ENCODE results near the gene LRMDA. TPM values are rescaled to one million over a fixed set of nuclear protein-coding genes. Genes with fewer than 3 reads are reported as not detected.

Gene LRMDA
- total and polyA plus RNA-seq, 7 donors, result 2.8 to 22.2 (median 9.0) TPM

DNA sequence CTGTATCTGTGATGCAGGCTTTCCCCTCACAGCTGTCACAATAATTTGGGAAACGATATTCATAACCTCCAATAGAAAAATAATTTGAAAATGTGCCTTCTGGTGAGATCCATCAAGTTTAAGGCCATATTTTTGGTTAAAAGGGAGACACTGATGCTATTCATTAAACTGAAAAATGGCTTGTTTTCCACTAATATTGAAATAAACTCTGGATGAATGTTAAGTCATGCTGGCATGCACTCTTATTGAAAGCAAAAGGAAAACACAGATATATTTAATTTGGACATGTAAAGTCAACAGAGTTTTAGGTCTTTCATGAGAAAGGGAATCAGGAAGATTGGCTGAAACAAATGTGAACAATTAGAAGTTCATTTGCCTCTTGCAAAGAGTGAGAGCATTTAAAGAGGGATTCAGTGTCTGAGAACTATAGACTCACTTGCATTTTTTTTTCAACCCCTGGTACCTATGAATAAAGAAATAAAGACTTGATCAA, 879.2 kb downstream of the LRMDA start:
- DNase-seq, result no peak
- intact Hi-C loops (cut with DNase I), result no loop called here
- H3K9me3 ChIP-seq, result no peaks in the 10 kb centered on the region
- H3K27me3 ChIP-seq, result no peaks in the 10 kb centered on the region
- WGBS, 2 donors, result 74 to 85% methylated on average over 1 of the region's 1 CpG
- no peak for TF ChIP-seq EP300 (IDR thresholded peaks at IDR 0.05)
- TF ChIP-seq POLR2AphosphoS5 (IDR thresholded peaks at IDR 0.05), result peak in 3 of 4 donors; percentile 8 to 22 (median 18)
- H3K4me3 ChIP-seq, result no peak overlapping the region
- H3K27ac ChIP-seq, result peak overlapping the region; percentile 19 to 45 (median 29)
- H3K4me1 ChIP-seq, result peaks cover 0 to 48% (median 41%) of the 10 kb centered on the region in 4 donors
- no peaks in the 10 kb centered on the region for H3K36me3 ChIP-seq

DNA sequence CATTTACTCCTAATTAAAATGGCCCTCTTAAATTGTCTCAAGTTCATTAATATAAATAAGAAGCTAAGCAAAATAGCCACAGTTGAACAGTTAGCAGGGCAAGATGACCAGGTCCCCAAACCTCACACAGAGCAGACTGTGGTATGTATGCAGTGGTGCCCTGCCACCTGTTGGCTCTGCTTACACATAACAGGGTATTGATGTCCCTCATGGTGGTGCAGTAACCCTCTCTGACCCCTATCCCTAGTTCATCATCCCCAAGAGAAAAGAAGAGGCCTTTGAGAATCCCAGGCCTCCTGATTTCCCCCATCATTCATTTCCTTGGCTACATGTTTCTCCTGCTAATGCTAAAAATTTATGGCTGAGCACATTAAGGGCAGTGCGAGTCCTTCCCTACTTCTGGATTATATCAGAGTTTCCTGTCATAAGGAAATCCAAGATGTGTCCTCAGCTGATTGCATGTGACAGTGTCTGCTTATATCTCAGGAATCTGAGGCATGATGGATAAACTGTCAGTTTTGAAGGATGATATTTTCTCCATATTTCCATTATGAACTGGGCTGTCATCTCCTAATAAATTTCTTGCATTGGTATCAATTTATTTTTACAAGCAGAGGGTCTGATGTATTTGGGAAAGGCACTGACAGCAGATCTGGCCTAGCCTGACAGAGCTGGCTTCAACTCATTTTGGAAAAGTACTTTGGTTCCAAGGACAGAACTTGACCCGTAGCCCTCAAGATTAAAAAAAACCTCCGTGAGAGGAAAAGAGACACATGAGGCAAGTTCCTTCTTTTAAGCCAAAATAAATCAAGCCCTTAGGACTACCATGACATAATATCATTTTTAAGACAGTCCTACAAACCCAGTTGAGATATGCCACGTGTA, 880.6 kb downstream of the LRMDA start:
- Histone ChIP-seq H3K4me3 (no peak overlapping the region), H3K27me3 (no peaks in the 10 kb centered on the region), H3K9me3 (no peaks in the 10 kb centered on the region), H3K36me3 (no peaks in the 10 kb centered on the region), H3K27ac (peak overlapping the region; percentile 0 to 46 (median 35)), H3K4me1 (peaks cover 0 to 48% (median 41%) of the 10 kb centered on the region in 4 donors)
- whole genome bisulfite sequencing, 2 donors, result 59 to 85% methylated on average over 4 of the region's 4 CpGs
- no peak for DNase-seq
- TF ChIP-seq, protein P1, sequence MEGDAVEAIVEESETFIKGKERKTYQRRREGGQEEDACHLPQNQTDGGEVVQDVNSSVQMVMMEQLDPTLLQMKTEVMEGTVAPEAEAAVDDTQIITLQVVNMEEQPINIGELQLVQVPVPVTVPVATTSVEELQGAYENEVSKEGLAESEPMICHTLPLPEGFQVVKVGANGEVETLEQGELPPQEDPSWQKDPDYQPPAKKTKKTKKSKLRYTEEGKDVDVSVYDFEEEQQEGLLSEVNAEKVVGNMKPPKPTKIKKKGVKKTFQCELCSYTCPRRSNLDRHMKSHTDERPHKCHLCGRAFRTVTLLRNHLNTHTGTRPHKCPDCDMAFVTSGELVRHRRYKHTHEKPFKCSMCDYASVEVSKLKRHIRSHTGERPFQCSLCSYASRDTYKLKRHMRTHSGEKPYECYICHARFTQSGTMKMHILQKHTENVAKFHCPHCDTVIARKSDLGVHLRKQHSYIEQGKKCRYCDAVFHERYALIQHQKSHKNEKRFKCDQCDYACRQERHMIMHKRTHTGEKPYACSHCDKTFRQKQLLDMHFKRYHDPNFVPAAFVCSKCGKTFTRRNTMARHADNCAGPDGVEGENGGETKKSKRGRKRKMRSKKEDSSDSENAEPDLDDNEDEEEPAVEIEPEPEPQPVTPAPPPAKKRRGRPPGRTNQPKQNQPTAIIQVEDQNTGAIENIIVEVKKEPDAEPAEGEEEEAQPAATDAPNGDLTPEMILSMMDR (IDR thresholded peaks at IDR 0.05), result peak in 3 of 4 experiments; percentile 15 to 19 (median 18)
- no peak for TF ChIP-seq POLR2A (IDR thresholded peaks at IDR 0.05)
- TF ChIP-seq POLR2AphosphoS5 (IDR thresholded peaks at IDR 0.05), result peak; percentile 48 to 86 (median 67)
- intact Hi-C loops (cut with DNase I), result no loop called here

GRCh38 chr10:76315240-76315639, 883.8 kb downstream of the LRMDA start:
- intact Hi-C loops (cut with DNase I), result no loop called here
- Histone ChIP-seq H3K27me3 (no peaks in the 10 kb centered on the region), H3K36me3 (no peaks in the 10 kb centered on the region), H3K4me1 (peaks cover 0 to 40% (median 37%) of the 10 kb centered on the region in 4 donors), H3K27ac (no peak overlapping the region), H3K4me3 (no peak overlapping the region), H3K9me3 (no peaks in the 10 kb centered on the region)
- DNase-seq, result no peak
- no peak for TF ChIP-seq POLR2AphosphoS5 (IDR thresholded peaks at IDR 0.05)
- TF ChIP-seq, protein P1 (IDR thresholded peaks at IDR 0.05), result no peak
- TF ChIP-seq EP300 (IDR thresholded peaks at IDR 0.05), result no peak
- TF ChIP-seq POLR2A (IDR thresholded peaks at IDR 0.05), result no peak
- WGBS, 2 donors, result 94 to 95% methylated on average over 14 of the region's 14 CpGs

- no peaks in the 10 kb centered on the region for H3K36me3 ChIP-seq
- WGBS, 2 donors, result 96 to 98% methylated on average over 12 of the region's 12 CpGs
- H3K27ac ChIP-seq, result no peak overlapping the region
- TF ChIP-seq POLR2AphosphoS5 (IDR thresholded peaks at IDR 0.05) (no peak), EP300 (IDR thresholded peaks at IDR 0.05) (no peak), POLR2A (IDR thresholded peaks at IDR 0.05) (no peak)
- TF ChIP-seq, protein P1 (IDR thresholded peaks at IDR 0.05), result no peak
- H3K27me3 ChIP-seq, result no peaks in the 10 kb centered on the region
- no peak overlapping the region for H3K4me3 ChIP-seq
- H3K4me1 ChIP-seq, result peaks cover 0 to 30% (median 27%) of the 10 kb centered on the region in 4 donors
- intact Hi-C loops (cut with DNase I), result no loop called here
- no peak for DNase-seq
- H3K9me3 ChIP-seq, result no peaks in the 10 kb centered on the region
Measured at GRCh38 chr10:76316234-76316633, 884.8 kb downstream of the LRMDA start.

- Histone ChIP-seq H3K4me1 (peaks cover 0 to 22% (median 19%) of the 10 kb centered on the region in 4 donors), H3K4me3 (no peak overlapping the region), H3K27ac (no peak overlapping the region), H3K9me3 (no peaks in the 10 kb centered on the region), H3K36me3 (no peaks in the 10 kb centered on the region), H3K27me3 (no peaks in the 10 kb centered on the region)
- intact Hi-C loops (cut with DNase I), result no loop called here
- TF ChIP-seq, protein P1 (IDR thresholded peaks at IDR 0.05), result no peak
- TF ChIP-seq EP300 (IDR thresholded peaks at IDR 0.05), result no peak
- no peak for TF ChIP-seq POLR2AphosphoS5 (IDR thresholded peaks at IDR 0.05)
- no peak for DNase-seq
- WGBS, 2 donors, result 90 to 91% methylated on average over 4 of the region's 4 CpGs
Measured at GRCh38 chr10:76317078-76317477, 885.7 kb downstream of the LRMDA start.

All from sigmoid colon (tissue), 7 donors.